DMS79 treated with DMSO at 0.1 percent for 48 hours (cell line): Measurements from ENCODE around the gene BCL2.

Experiments used
- DNase-seq: peaks from one replicate; lab custom pipeline; 2025; lab: John Stamatoyannopoulos, UW

The BCL2 gene

DNA sequence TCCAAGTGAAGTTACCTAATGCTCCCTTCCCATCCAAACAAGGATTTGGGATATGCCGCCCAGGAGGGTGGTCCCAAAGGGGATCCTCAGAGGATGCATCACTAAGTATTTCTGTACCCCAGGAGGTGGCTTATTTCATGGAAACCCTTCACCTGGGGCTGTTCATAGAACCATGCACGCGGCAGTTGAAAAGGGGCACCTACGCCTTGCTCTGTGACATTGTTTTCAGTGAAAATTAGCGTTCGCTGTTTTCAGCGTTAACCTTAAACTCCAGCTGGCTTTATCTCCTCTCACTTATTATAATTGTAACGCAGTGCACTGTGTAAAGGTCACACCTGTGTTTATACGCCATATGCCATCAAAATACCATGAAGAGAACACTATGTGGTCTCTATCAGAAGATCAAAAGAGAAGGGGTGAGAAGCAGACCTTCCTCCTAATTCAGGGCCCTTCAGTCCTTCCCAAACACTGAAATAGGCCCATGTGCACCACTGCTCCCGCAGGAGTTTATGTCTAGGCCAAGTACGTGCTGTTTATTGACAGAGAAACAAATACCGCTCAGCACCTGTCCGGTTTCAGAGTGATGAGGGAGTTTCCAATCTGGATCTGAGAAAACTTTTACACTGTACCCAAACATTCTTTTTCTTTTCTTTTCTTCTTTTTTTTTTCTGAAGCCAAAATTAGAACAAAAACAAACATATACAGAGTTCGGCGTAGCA lies 162.1 kb downstream of the BCL2 start:
- no peak for DNase-seq

- DNase-seq = peak; percentile 90
These were observed 163.4 kb downstream of the BCL2 start for GRCh38 chr18:63155910-63156773.

DNA sequence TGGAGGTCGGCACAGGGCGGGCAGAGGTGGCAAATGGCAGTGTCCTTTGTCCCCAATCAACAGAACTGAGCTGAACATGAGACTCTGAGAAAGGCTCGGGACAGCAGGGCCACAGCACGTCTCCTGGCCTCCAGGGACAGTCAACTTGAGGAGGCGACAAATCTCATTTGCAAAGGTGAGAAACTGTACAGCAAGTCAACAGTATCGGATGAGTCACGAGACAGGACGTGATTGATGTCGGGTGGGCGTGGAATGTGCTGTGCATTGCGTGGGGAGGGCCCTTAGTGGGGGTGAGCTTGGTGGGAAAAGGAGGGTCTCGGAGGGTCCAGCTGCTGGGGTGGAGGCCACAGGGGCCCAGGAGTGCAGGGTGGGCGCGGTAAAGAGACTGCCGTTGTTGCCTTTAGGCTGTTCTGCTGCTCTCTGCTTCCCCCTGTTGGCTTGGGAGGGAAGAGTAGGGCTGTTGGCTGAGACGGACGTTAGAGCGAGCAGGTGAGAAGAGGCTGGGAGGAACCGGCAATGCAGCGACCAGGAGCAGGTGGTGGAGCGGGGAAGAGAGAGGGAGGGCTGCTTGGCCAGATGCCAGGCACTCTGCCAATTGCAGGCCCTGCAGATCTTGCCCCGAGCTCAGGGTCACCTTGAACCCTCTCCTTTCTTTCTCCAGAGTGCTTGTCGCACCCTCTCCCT lies 164.3 kb downstream of the BCL2 start:
- peak; percentile 97 for DNase-seq

DNA sequence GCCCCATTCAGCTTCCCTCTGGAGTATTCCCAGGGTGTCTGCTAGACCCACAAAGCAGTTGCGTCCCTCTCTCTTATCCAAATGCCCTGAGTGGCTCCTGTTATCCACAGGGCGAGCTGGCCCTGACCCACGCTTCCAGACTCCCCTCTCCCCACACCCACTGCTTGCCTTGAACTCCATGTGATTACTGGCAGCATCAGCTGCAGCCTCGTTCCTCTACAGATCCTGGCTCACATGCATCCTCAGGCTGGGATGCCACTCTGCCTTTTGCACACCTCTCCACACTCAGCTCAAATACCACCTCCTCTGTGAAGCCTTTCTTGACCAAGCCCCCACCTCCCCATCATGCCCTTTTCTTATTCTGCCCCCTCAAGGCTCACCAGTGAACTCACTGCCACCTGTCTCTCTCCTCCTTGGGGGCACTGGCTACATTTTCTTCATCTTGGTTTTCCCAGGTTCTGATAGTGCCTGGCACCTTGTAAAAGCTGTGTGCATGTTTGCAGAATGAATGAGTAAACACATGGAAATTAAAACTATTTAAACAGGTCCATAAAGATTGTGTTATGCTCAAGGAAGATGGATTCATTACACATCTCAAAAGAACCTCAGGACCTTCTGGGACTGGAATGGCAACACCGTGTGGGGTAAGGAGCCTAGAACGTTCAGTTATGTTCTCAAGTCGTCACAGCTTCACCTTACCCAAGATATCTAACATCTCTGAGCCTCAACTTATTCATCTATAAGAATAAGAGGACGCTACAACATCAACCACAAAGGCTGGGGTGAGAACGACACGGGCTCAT lies 165.0 kb downstream of the BCL2 start:
- DNase-seq = no peak

DNA sequence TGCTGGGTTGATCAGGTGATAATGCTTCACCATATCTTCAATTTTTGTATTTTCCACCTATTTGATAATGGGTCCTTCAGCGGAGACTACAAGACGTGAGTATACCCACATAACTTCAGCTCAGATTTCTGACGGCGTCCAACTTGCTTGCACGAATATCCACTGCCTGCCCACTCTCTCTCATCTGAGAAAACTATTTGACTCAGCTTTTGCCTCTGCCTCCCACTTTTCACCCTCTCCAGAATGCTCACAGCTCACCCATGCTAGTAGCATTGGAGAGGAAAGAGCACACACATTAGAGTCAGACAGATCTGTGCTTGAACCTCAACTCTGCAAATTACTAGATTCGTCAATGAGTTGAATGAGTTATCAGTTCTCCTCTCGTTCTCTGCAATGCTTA lies 166.8 kb downstream of the BCL2 start:
- DNase-seq = peak; percentile 91

DNA sequence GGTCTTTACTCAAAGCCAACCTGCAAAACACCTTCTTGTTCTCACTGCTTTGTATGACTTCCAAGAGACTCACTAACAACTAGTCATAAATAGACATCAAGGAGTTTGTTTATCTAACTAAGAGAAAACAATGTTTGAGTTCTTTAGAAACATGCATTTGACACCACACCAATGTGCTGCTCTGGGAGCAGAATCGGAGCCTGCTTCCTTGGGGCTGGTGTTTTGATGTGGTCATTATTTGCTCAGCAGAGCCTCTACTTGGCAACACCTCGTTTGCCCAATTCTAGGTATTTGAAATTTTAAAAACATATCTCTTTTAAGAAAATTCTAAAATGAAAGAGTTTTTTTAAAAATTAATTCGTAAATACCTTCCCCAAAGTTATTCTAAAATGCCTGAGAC lies 167.5 kb downstream of the BCL2 start:
- DNase-seq = no peak

- DNase-seq = no peak
These were observed 168.0 kb downstream of the BCL2 start for GRCh38 chr18:63151539-63151938.

DNA sequence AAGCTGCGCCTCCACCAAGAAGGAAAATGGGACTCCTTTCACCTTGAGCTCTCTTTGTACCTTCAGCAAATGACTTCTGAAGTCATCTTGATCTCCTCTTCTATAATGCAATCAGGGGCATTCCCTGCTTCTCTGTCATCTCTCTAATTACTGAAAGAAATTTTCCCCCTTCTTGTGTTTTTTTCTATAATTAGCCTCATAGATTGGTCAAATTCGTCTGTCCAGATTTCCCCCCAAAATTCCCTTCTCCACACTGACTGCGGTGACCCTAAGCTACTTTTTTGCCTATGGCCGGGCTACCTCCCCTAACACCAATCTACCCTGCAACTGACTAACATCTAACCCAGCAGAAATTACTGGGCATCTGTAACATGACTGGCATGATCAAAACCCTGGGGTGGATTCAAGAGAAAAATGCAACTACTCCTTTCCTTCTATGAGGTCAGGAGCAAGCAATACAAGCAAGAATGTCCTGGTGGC lies 168.6 kb downstream of the BCL2 start:
- DNase-seq = no peak

DNA sequence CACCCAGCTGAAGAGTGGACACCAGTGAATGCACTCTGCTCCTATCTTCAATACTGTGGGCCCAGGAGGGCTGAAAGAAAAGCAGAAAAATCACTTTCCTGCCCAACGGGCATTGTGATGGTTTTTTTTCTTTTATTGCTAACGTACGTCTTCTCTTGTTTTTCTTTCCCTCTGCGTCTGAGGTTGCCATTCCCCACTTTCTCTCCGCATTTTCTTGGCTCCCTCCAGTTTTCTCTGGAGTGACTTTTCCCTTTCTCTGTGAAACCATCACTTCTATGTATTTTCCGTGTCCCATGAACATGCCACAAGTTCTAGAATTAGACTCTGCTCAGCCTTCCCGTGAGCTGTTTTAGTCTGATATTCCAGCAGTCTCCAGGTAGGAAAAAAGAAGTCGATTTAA lies 169.2 kb downstream of the BCL2 start:
- DNase-seq = no peak

DNA sequence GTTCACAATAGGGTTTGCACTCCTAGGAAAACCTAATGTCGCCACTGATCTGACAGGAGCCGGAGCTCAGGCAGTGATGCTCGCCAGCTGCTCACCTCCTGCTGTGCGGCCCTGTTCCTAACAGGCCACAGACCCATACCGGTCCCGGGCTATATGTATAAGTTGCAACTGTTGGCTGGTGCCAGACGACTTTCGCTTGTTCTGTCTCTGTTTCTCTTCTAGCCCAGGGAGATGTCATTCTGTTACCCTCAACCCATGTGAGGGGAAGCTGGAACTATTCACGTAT lies 170.3 kb downstream of the BCL2 start:
- no peak for DNase-seq

DNA sequence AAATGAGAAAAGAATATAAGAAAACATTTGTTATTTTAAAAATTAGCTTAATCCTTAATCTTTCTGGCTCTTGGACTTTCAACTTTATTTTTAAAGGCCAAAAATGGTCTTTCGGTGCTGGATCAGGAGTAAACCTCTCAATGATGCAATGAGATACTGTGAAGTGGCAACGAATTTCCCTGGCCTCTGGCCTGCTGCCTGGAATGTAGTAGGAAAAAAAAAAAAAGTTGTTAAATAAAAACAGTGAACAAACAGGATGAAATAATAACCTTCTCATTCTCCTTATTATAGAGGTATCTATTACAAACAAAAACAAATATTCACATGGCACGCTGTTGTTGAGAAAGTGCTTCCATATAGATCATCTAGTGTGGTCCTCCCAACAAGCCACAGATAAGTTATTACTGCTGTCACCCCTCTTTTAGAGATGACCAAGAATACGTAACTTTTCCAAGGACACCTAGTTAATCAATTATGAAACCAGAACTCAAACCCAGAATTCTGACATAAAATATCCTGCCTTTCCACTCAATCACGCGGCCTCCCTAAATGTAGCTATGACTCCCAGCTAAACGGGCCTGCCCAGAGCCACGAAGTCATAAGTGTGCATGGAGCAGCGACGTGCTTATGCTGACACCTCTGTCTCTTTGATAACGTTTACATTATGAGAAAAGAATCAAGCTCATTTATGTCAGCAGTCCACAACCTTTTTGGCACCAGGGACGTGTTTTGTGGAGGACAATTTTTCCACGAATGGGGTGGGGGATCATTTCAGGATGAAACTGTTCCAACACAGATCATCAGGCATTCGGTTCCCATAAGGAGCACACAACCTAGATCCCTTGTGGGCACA lies 170.9 kb downstream of the BCL2 start:
- peak; percentile 72 for DNase-seq

GRCh38 chr18:63147973-63148372 lies 171.6 kb downstream of the BCL2 start:
- no peak for DNase-seq

GRCh38 chr18:63146828-63147409 lies 172.7 kb downstream of the BCL2 start:
- DNase-seq = no peak

- no peak for DNase-seq
These were observed 173.6 kb downstream of the BCL2 start for GRCh38 chr18:63145851-63146555.

DNA sequence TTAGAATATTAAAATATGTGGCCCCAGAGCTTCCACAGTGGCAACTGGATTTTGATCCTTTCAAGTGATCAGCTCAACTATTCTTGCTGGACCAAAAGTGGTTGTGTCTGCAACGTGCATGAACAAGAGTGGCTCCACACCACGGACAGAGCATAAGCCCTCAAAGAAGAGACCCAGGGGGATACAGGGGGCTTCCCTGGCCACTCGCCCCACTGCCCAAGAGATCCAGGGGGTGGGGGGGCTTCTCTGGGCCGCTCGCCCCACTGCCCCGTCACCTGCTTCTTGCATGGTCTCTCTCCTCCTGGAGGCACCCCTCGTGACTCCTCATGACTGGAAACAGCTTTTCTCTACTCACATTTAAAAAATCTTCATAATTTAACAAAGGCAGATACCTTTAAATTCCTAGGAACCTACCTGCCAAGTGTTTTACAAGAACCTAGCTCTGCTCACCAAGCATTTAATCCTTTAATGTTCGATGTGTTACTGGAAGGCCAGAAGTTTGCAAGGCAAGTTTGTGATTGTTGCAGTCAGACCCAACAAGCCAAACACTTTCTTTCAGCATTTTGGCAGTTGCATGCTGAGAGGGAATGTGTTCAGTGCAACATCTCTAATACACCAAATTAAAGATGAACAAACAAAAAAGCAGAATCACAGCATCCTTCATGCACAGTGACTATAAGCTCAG lies 174.3 kb downstream of the BCL2 start:
- DNase-seq = no peak

- DNase-seq = no peak
These were observed 174.8 kb downstream of the BCL2 start for GRCh38 chr18:63144748-63145147.

GRCh38 chr18:63143330-63143771 lies 176.2 kb downstream of the BCL2 start:
- no peak for DNase-seq

DNA sequence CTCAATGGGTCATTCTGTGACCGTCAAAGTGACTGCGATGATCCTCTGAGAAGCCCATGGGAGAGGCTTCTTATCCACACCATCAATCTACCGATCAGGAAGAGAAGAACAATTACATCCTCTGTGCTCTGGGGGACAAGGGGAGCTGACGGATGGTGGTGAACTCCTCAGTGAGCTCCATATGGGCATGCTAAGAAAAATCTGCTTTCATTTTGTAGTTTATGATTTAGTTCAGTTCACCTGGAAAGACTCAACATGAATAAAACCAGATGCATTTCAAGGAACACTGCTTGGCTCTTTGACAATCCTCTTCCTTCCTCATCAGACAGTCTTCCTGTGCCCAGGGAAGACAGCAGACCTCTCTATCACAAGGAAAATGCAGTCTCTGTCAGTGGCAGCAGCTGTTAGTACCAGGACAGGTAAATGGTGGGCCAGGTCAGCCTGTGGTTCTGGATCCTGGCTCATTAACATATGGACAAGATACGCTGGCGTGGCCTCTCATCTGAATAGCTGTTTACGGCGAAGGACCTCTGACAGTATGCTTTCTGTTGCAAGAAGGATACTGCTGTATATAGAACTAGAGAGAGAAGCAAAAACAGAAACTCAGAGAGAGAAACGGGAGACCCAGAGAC lies 176.9 kb downstream of the BCL2 start:
- DNase-seq = no peak

- DNase-seq = no peak
These were observed 177.8 kb downstream of the BCL2 start for GRCh38 chr18:63141778-63142176.
